SK-N-SH treated with all-trans-retinoic acid at 6 μM for 48 hours (cell line): ENCODE measurements around the gene GALNT7.

ENCODE experiments used
- ATAC-seq: fragments of 200-7000 bp; cut with Tn5 transposase; 3 replicates; pipeline ENCODE4 v1.9.1; 2020; ENCODE audit warnings: mild to moderate bottlenecking, moderate library complexity
- ARNTL ChIP-seq: fragments of 450-650 bp; formaldehyde crosslinking; IDR thresholded peaks from 2 replicates; pipeline ENCODE4 v1.5.0; 2020; ENCODE audit warnings: low read depth, mild to moderate bottlenecking, moderate library complexity, borderline replicate concordance
- BACH2 ChIP-seq: fragments of 250-450 bp; sonication (Bioruptor Pico); IDR thresholded peaks from 2 replicates; pipeline ENCODE4 v1.9.0; 2021; ENCODE audit warnings: mild to moderate bottlenecking, borderline replicate concordance
- CSDC2 ChIP-seq: fragments of 250-450 bp; sonication (Bioruptor Pico); IDR thresholded peaks from 2 replicates; pipeline ENCODE4 v1.5.0; 2020; ENCODE audit warnings: mild to moderate bottlenecking, moderate library complexity
- ESRRG ChIP-seq: fragments of 250-450 bp; sonication (Bioruptor Pico); IDR thresholded peaks from 2 replicates; pipeline ENCODE4 v1.6.1; 2021; ENCODE audit warnings: mild to moderate bottlenecking
- GLIS3 ChIP-seq: fragments of 250-450 bp; sonication (Bioruptor Pico); IDR thresholded peaks from 2 replicates; pipeline ENCODE4 v1.5.0; 2020; ENCODE audit warnings: mild to moderate bottlenecking, moderate library complexity
- ISL1 ChIP-seq: fragments of 250-450 bp; sonication (Bioruptor Pico); IDR thresholded peaks from 2 replicates; pipeline ENCODE4 v2.1.2; 2022; ENCODE audit warnings: mild to moderate bottlenecking, moderate library complexity
- OSR1 ChIP-seq: fragments of 250-450 bp; sonication (Bioruptor Pico); IDR thresholded peaks from 2 replicates; pipeline ENCODE4 v1.8.0; 2022; ENCODE audit warnings: moderate library complexity, mild to moderate bottlenecking, inconsistent platforms
- PPARA ChIP-seq: fragments of 250-450 bp; sonication (Bioruptor Pico); IDR thresholded peaks from 2 replicates; pipeline ENCODE4 v1.5.0; 2020; ENCODE audit warnings: mild to moderate bottlenecking, borderline replicate concordance
- RARB ChIP-seq: fragments of 250-450 bp; sonication (Bioruptor Pico); IDR thresholded peaks from 2 replicates; pipeline ENCODE4 v1.8.0; 2021; ENCODE audit warnings: mild to moderate bottlenecking, moderate library complexity
- SNAI2 ChIP-seq: fragments of 250-450 bp; sonication (Bioruptor Pico); IDR thresholded peaks from 2 replicates; pipeline ENCODE4 v1.5.0; 2020; ENCODE audit warnings: mild to moderate bottlenecking, moderate library complexity
- TCF4 ChIP-seq: fragments of 250-450 bp; sonication (Bioruptor Pico); IDR thresholded peaks from 2 replicates; pipeline ENCODE4 v1.8.0; 2021; ENCODE audit warnings: mild to moderate bottlenecking, moderate library complexity, borderline replicate concordance
- TOX ChIP-seq: fragments of 250-450 bp; sonication (Bioruptor Pico); IDR thresholded peaks from 2 replicates; pipeline ENCODE4 v1.8.0; 2021; ENCODE audit warnings: mild to moderate bottlenecking, moderate library complexity, borderline replicate concordance
- ZFP3 ChIP-seq: fragments of 250-450 bp; sonication (Bioruptor Pico); IDR thresholded peaks from 2 replicates; pipeline ENCODE4 v1.5.0; 2020; ENCODE audit warnings: mild to moderate bottlenecking, moderate library complexity
- ZFP30 ChIP-seq: fragments of 450-650 bp; formaldehyde crosslinking; IDR thresholded peaks from 2 replicates; pipeline ENCODE4 v1.5.0; 2022; ENCODE audit warnings: mild to moderate bottlenecking, moderate library complexity
- ZNF565 ChIP-seq: fragments of 450-650 bp; formaldehyde crosslinking; conservative IDR thresholded peaks from 2 replicates; pipeline ENCODE4 v1.5.0; 2020; ENCODE audit warnings: low read depth, mild to moderate bottlenecking, moderate library complexity
- ZNF70 ChIP-seq: fragments of 450-650 bp; formaldehyde crosslinking; IDR thresholded peaks from 2 replicates; pipeline ENCODE4 v1.5.0; 2020; ENCODE audit warnings: mild to moderate bottlenecking, moderate library complexity
- ZNF8 ChIP-seq: fragments of 450-650 bp; formaldehyde crosslinking; IDR thresholded peaks from 2 replicates; pipeline ENCODE4 v1.5.0; 2020; ENCODE audit warnings: mild to moderate bottlenecking, moderate library complexity
- TF ChIP-seq, protein P1 (sequence below): fragments of 250-450 bp; sonication (Bioruptor Pico); IDR thresholded peaks from 2 replicates; pipeline ENCODE4 v1.5.1; 2021; ENCODE audit warnings: mild to moderate bottlenecking, moderate library complexity
- TF ChIP-seq, protein P2 (sequence below): fragments of 250-450 bp; sonication (Bioruptor Pico); IDR thresholded peaks from 2 replicates; pipeline ENCODE4 v1.8.0; 2020; ENCODE audit warnings: mild to moderate bottlenecking, moderate library complexity, borderline replicate concordance
- TF ChIP-seq, protein P3 (sequence below): fragments of 250-450 bp; sonication (Bioruptor Pico); IDR thresholded peaks from 2 replicates; pipeline ENCODE4 v1.5.1; 2020; ENCODE audit warnings: low read depth, mild to moderate bottlenecking, moderate library complexity

GALNT7 gene

DNA sequence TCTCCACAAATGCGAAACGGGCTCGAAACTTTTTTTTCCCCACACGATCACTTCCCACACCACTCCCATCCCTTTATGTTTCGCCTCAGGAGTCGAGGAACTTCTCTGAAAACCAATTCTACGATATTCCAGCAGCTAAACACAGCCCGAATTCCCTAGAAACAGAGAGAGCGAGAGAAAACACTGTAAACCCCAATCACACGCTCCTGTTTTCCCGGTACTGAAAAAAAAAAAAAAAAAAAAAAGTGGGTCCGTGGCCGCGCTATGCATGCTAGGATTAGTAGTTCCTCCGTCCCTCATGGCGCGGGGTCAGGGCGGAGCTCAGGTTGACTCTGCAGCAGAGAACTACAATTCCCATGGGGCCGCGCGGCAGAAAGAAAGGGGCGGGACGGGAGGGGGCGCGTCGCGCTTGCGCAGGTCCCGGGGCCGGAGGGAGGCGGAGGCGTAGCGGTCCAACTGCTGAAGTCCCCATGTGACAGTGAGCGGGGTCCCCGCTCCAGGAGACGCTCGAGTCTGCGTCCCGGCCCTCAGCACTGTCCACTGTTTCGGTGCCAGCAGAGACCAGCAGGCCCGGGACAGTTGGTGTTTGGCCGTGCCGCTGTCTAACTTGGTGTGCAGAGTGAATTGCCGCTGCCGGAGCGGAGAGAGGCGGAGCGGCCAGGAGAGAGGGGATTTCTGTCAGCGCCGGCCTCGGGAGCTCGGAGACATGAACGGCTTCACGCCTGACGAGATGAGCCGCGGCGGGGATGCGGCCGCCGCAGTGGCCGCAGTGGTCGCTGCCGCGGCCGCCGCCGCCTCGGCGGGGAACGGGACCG is 202.1 kb downstream of the GALNT7 start, which contains the start of gene SAP30:
SAP30 (plus strand) TSS at position 478 of the 815 bp plus-strand sequence; CDS start at position 707, 229 bp downstream.
- peak; percentile 86 for ATAC-seq
- TF ChIP-seq, protein P1, sequence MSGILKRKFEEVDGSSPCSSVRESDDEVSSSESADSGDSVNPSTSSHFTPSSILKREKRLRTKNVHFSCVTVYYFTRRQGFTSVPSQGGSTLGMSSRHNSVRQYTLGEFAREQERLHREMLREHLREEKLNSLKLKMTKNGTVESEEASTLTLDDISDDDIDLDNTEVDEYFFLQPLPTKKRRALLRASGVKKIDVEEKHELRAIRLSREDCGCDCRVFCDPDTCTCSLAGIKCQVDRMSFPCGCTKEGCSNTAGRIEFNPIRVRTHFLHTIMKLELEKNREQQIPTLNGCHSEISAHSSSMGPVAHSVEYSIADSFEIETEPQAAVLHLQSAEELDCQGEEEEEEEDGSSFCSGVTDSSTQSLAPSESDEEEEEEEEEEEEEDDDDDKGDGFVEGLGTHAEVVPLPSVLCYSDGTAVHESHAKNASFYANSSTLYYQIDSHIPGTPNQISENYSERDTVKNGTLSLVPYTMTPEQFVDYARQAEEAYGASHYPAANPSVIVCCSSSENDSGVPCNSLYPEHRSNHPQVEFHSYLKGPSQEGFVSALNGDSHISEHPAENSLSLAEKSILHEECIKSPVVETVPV: no peak
- no peak for TF ChIP-seq ZNF565 (CRISPR knock-in tag)
- TF ChIP-seq GLIS3 (CRISPR knock-in tag): no peak
- TF ChIP-seq, protein P2, sequence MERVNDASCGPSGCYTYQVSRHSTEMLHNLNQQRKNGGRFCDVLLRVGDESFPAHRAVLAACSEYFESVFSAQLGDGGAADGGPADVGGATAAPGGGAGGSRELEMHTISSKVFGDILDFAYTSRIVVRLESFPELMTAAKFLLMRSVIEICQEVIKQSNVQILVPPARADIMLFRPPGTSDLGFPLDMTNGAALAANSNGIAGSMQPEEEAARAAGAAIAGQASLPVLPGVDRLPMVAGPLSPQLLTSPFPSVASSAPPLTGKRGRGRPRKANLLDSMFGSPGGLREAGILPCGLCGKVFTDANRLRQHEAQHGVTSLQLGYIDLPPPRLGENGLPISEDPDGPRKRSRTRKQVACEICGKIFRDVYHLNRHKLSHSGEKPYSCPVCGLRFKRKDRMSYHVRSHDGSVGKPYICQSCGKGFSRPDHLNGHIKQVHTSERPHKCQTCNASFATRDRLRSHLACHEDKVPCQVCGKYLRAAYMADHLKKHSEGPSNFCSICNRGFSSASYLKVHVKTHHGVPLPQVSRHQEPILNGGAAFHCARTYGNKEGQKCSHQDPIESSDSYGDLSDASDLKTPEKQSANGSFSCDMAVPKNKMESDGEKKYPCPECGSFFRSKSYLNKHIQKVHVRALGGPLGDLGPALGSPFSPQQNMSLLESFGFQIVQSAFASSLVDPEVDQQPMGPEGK: no peak
- TF ChIP-seq ZNF8 (CRISPR knock-in tag): no peak
- no peak for TF ChIP-seq ARNTL (CRISPR knock-in tag)
- TF ChIP-seq PPARA (CRISPR knock-in tag): no peak
- TF ChIP-seq RARB (CRISPR knock-in tag): no peak
- no peak for TF ChIP-seq ISL1 (CRISPR knock-in tag)
- TF ChIP-seq TOX (CRISPR knock-in tag): no peak
- no peak for TF ChIP-seq ESRRG (CRISPR knock-in tag)
- TF ChIP-seq OSR1 (CRISPR knock-in tag): no peak
- TF ChIP-seq ZFP30: no peak
- no peak for TF ChIP-seq TCF4 (CRISPR knock-in tag)
- no peak for TF ChIP-seq ZNF70 (CRISPR knock-in tag)
- no peak for TF ChIP-seq ZFP3 (CRISPR knock-in tag)
- no peak for TF ChIP-seq CSDC2 (CRISPR knock-in tag)
- TF ChIP-seq, protein P3, sequence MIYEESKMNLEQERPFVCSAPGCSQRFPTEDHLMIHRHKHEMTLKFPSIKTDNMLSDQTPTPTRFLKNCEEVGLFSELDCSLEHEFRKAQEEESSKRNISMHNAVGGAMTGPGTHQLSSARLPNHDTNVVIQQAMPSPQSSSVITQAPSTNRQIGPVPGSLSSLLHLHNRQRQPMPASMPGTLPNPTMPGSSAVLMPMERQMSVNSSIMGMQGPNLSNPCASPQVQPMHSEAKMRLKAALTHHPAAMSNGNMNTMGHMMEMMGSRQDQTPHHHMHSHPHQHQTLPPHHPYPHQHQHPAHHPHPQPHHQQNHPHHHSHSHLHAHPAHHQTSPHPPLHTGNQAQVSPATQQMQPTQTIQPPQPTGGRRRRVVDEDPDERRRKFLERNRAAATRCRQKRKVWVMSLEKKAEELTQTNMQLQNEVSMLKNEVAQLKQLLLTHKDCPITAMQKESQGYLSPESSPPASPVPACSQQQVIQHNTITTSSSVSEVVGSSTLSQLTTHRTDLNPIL (CRISPR knock-in tag): no peak
- TF ChIP-seq SNAI2 (CRISPR knock-in tag): no peak

DNA sequence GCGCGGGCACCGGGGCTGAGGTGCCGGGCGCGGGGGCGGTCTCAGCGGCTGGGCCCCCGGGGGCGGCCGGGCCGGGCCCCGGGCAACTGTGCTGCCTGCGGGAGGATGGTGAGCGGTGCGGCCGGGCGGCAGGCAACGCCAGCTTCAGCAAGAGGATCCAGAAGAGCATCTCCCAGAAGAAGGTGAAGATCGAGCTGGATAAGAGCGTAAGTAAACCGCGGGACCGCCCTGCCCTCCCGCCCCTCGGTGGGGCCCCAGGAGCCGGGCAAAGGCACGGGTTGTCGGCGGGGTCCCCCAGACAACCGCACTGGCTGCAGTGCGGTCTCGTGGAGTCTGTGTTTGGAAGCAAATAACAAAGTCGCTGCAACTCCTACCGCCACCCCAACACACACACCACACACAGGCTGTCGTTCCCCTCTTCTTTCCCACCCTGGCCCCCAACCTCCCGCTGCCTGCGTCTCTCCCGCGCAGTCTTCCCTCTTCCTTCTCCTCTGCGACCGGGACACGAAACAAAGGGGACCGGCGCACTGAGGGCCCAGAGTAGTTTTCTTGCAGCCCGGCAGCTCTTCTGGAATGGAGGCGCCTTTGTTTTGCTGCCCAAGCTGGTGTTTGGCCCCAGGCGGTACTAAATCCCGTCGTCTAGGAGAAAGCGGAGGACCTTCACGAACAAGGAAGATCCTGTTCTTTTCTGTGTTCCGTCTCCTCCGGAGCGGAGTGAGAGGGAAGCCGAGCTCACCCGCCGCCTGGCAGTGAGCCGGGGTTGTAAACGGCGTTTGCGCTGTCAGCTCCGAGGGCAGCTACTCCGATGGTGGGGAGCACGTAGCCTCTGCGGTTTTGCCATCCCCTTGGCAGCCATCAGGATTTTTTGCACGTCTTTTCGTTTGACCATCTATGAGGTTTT is 202.9 kb downstream of the GALNT7 start:
- peak; percentile 43 for ATAC-seq
- TF ChIP-seq ISL1 (CRISPR knock-in tag) (no peak), ZFP30 (no peak), RARB (CRISPR knock-in tag) (no peak), TCF4 (CRISPR knock-in tag) (no peak), OSR1 (CRISPR knock-in tag) (no peak), CSDC2 (CRISPR knock-in tag) (no peak), GLIS3 (CRISPR knock-in tag) (no peak), BACH2 (CRISPR knock-in tag) (no peak)
